GM06990 (cell line): ENCODE measurements around the gene FCHSD2.
A peak's percentile ranks its signal among the peaks of the same experiment; 100 is the strongest.

Experiments
- DNase-seq: peaks from one replicate; pipeline ENCODE4 v3.0.0-alpha.2; 2011; ENCODE audit not compliant: insufficient read length; ENCODE audit errors: extremely low read depth
- H3K27me3 ChIP-seq: replicated peaks from 2 replicates; pipeline ENCODE4 v1.6.0; 2011; ENCODE audit warnings: low read length; ENCODE audit not compliant: control insufficient read depth, insufficient read depth
- H3K36me3 ChIP-seq: 2 replicates; pipeline ENCODE4 v1.5.1; 2011; ENCODE audit warnings: low read length; ENCODE audit not compliant: control insufficient read depth, insufficient read depth
- H3K4me3 ChIP-seq: replicated peaks from 2 replicates; pipeline ENCODE4 v1.5.1; 2011; ENCODE audit warnings: low read depth, mild to moderate bottlenecking, control low read depth, low read length
- CTCF ChIP-seq: IDR thresholded peaks from 2 replicates; pipeline ENCODE4 v1.5.1; 2011; ENCODE audit warnings: low read length, control low read depth, mild to moderate bottlenecking, inconsistent platforms; ENCODE audit not compliant: insufficient read depth, poor library complexity, severe bottlenecking

The FCHSD2 gene

GRCh38 chr11:72825661-72826060 is 316.5 kb downstream of the FCHSD2 start:
- TF ChIP-seq CTCF, result no peak
- H3K4me3 ChIP-seq, result no peak overlapping the region
- peaks cover 34% of the 10 kb centered on the region for H3K36me3 ChIP-seq
- no peak for DNase-seq
- no peaks in the 10 kb centered on the region for H3K27me3 ChIP-seq

- H3K27me3 ChIP-seq, result no peaks in the 10 kb centered on the region
- TF ChIP-seq CTCF, result no peak
- peak; percentile 30 for DNase-seq
- H3K36me3 ChIP-seq, result peaks cover 34% of the 10 kb centered on the region
- H3K4me3 ChIP-seq, result no peak overlapping the region
Measured at GRCh38 chr11:72824811-72825505, 317.2 kb downstream of the FCHSD2 start.

DNA sequence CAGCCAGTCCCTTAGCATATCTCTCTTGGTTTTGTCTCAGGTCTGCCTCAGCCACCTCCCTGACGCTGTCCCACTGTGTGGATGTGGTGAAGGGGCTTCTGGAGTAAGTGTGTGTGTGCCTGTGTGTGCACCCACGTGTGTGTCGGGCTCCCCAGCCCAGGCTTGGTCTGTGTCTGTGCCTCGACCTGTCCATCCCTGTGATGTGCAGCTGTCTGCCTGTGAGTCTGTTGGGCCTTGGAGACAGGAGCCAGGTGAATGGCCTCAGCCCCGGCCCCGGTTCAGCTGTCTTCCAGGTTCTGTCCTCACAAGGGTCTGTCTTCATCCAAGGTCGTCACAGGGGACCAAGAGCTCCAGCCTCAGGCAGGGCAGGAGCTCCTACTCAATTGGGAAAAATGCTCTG is 318.1 kb downstream of the FCHSD2 start:
- H3K36me3 ChIP-seq, result peaks cover 29% of the 10 kb centered on the region
- DNase-seq, result peak; percentile 31
- TF ChIP-seq CTCF, result no peak
- no peak overlapping the region for H3K4me3 ChIP-seq
- no peaks in the 10 kb centered on the region for H3K27me3 ChIP-seq

DNA sequence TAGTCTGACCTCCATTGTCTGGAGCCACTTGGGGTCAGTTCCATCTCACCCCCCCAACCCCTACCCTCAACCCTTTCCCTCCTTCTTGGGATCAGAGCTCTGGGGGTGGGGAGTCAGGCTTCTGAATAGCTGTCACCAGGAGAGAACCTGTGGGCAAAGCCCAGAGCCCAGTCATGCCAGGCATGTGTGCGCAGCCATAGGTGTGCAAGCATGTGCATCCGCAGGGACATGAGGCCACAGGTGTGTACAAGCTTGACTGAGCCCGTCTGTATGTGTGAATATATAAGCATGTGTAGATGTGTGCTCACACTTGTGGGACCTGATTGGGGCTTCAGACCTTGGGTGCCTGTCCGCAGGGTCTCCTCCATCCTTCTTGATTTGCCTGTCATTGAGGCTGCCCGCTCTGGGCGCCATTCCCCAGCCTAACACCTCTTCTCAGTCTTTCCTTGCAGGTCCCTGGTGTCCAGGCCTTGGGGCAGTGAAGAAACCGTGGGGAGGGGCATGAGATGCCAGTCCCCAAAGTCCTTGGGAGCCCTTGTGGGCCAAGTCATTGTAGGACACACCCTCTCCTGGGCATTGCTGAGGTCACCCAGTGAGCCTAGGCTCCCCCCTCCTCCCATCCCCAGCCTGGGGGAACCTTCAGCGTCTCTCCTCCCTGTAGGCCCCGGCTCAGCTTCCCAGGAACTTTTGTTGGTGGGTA is 318.9 kb downstream of the FCHSD2 start:
- Histone ChIP-seq H3K27me3 (no peaks in the 10 kb centered on the region), H3K36me3 (peaks cover 22% of the 10 kb centered on the region), H3K4me3 (no peak overlapping the region)
- no peak for TF ChIP-seq CTCF
- peak; percentile 34 for DNase-seq

GRCh38 chr11:72821920-72822799 is 320.0 kb downstream of the FCHSD2 start:
- DNase-seq, result peak; percentile 94
- Histone ChIP-seq H3K27me3 (no peaks in the 10 kb centered on the region), H3K36me3 (peaks cover 29% of the 10 kb centered on the region), H3K4me3 (peak overlapping the region; percentile 31)
- no peak for TF ChIP-seq CTCF
